Neutrophil (primary cell): ENCODE measurements around the gene CDR2.

Experiments
- H3K27ac ChIP-seq: fragments of 200-600 bp; sonication (generic); 2 replicates; pipeline ENCODE4 v1.5.1; 2016; ENCODE audit warnings: mild to moderate bottlenecking, moderate library complexity
- H3K27me3 ChIP-seq: fragments of 200-600 bp; sonication (generic); 2 replicates; pipeline ENCODE4 v1.6.0; 2016; ENCODE audit warnings: mild to moderate bottlenecking
- H3K36me3 ChIP-seq: fragments of 200-600 bp; sonication (generic); 2 replicates; pipeline ENCODE4 v1.5.1; 2017
- H3K4me1 ChIP-seq, 2 experiments: fragments of 200-600 bp in 1 of 2; sonication (generic) in 1 of 2; 1 replicate in 1 of 2; 2 replicates in 1 of 2; pipeline versions ENCODE4 v1.5.1 to v1.6.1; 2013 to 2016; ENCODE audit warnings: low read depth in 1 of 2, low read length in 1 of 2, mild to moderate bottlenecking in 1 of 2, moderate library complexity in 1 of 2; ENCODE audit not compliant: control insufficient read depth in 1 of 2, insufficient read depth in 1 of 2
- H3K4me3 ChIP-seq, 2 experiments: fragments of 200-600 bp in 1 of 2; sonication (generic) in 1 of 2; 1 replicate in 1 of 2; 2 replicates in 1 of 2; pipeline ENCODE4 v1.5.1; 2013 to 2016; ENCODE audit warnings: low read depth in 1 of 2, low read length in 1 of 2, mild to moderate bottlenecking in 1 of 2, moderate library complexity in 1 of 2
- H3K9me3 ChIP-seq: fragments of 200-600 bp; sonication (generic); 2 replicates; pipeline ENCODE4 v1.5.1; 2016
- TF ChIP-seq, protein P1 (sequence below): fragments of 200-600 bp; sonication (generic); IDR thresholded peaks from 2 replicates; pipeline ENCODE4 v1.5.1; 2016; ENCODE audit warnings: antibody characterized with exemption

CDR2 gene

DNA sequence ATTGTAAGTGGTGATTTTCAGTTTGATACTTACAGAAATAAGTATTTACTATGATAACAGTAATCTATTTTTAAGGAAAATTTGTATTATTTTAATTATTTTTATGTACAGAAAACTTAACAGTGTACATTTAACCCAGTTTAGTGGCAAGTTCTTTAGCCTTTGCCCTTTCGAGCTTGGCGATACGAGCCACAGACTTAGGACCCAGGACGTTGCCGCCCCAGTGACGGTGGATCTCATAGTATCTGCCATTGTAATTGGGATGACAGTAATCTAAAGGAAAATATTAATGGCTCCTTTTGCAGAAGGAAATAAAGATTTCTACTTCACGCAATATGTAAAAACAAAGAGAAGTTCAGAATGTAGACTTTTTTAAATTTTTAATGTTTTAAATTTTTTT, 5.2 kb upstream of the CDR2 start:
- peaks cover 15% of the 10 kb centered on the region in 2 experiments for H3K4me1 ChIP-seq

DNA sequence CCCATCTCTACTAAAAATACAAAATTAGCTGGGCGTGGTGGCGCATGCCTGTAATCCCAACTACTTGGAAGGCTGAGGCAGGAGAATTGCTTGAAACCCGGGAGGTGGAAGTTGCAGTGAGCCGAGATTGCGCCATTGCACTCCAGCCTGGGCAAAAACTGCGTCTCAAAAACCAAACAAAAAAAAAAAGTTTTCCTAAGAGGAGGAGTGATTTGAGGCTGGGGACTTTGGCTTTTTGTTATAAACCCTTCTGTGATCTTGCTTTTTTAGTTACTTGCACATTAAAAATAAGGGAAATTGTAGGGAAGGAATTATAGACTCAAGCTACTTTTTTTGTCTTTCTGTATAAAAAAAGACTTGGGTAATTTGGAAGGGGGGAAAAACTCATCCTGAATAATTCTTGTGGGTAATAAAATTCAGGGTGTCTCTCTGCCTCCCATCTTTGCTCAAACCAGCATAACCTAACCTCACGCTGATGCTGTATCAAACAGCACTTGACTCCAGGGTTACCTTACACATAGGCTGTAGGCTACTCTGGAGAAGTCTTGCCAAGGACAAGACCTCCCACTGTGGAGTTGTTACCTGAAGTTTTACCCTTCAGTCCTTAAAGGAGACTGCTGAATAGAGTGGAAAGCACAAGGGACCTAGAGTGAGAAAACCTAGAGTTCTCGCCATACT, 1.7 kb upstream of the CDR2 start:
- Histone ChIP-seq H3K27me3 (no peaks in the 10 kb centered on the region), H3K4me1 (peaks cover 45% of the 10 kb centered on the region in 2 experiments), H3K27ac (no peak overlapping the region), H3K4me3 (peak overlapping the region in 1 of 2 experiments; percentile 94), H3K9me3 (no peaks in the 10 kb centered on the region), H3K36me3 (no peaks in the 10 kb centered on the region)
- TF ChIP-seq, protein P1, sequence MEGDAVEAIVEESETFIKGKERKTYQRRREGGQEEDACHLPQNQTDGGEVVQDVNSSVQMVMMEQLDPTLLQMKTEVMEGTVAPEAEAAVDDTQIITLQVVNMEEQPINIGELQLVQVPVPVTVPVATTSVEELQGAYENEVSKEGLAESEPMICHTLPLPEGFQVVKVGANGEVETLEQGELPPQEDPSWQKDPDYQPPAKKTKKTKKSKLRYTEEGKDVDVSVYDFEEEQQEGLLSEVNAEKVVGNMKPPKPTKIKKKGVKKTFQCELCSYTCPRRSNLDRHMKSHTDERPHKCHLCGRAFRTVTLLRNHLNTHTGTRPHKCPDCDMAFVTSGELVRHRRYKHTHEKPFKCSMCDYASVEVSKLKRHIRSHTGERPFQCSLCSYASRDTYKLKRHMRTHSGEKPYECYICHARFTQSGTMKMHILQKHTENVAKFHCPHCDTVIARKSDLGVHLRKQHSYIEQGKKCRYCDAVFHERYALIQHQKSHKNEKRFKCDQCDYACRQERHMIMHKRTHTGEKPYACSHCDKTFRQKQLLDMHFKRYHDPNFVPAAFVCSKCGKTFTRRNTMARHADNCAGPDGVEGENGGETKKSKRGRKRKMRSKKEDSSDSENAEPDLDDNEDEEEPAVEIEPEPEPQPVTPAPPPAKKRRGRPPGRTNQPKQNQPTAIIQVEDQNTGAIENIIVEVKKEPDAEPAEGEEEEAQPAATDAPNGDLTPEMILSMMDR, result no peak

More for the DNA sequence above, 5.2 kb upstream of the CDR2 start:
- TF ChIP-seq, protein P1, result no peak
- H3K9me3 ChIP-seq, result no peaks in the 10 kb centered on the region
- H3K27ac ChIP-seq, result no peak overlapping the region
- H3K27me3 ChIP-seq, result no peaks in the 10 kb centered on the region
- H3K4me3 ChIP-seq, result no peak overlapping the region
- H3K36me3 ChIP-seq, result no peaks in the 10 kb centered on the region

DNA sequence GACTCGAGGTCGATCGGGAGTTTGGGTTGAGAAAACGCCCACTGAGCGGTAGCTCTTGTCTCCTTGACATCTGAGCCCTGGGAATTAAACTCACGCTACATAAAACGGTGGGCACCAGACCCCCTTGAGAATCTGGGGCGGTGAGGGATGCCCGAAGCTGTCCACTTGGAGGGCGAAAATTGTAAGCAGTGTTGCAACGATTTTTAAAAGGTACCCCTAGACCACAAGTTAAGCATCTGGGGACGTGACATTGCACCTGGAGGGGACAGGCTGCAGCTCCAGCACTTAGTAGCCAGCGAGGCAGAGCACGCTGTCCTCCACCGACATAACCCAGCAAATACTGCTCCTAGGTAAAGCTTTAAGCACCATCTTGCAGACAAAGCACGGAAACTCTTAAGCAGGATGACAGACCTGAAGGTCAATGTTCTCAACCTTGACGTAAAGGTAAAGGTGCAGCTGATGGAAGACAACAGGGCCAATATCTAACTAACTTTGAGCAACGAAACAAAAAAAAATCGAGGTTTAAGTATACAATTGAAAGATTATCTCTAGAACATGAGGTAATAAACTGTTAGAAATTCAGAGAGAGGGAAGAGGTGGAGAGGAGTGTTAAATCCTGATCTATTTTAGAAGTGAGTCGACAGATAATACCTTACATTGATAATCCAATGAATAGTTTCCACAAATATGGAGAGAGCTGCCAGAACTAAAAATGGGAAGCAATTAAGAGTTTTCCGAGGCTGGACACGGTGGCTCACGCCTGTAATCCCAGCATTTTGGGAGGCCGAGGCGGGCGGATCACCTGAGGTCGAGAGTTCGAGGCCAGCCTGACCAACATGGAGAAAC, 921 bp upstream of the CDR2 start:
- TF ChIP-seq, protein P1, result no peak
- Histone ChIP-seq H3K9me3 (no peaks in the 10 kb centered on the region), H3K36me3 (no peaks in the 10 kb centered on the region), H3K27me3 (no peaks in the 10 kb centered on the region), H3K4me1 (peaks cover 50 to 51% of the 10 kb centered on the region in 2 experiments), H3K27ac (peak overlapping the region; percentile 53), H3K4me3 (peak overlapping the region; percentile 73 to 94)

DNA sequence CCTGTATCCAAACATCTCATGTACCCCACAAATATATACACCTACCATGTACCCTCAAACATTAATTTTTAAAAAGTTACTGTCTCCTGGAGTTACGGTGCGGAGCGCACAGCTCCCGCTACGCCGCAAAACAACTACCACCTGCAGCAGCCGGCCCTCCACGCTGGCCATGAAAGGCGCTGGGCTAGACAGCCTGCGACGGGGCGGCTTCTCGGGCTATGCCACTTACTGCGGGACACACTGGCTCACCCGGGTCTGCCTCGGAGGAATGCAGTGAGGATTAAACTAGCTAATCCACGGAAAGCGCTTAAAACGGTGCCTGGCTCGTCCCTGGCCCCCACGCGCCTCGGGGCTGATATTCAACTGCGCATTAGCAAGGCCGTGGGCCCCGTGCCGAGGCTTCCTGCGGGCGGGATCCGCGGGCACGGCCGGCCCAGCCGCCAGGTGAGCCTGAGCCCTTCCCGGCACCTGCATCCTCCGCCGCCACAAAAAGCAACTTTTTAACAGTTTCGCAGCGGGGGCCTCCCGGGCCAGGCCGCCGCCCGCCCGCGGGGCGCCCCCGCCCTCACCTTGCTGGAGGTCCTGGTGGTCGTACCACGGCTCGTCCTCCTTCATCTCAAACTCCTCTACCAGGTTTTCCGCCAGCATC, 633 bp downstream of the CDR2 start:
- peaks cover 66% of the 10 kb centered on the region in 2 experiments for H3K4me1 ChIP-seq

More for the DNA sequence above, 633 bp downstream of the CDR2 start:
- TF ChIP-seq, protein P1, result no peak
- H3K27ac ChIP-seq, result peak overlapping the region; percentile 53
- peak overlapping the region; percentile 73 to 94 for H3K4me3 ChIP-seq
- H3K36me3 ChIP-seq, result no peaks in the 10 kb centered on the region
- no peaks in the 10 kb centered on the region for H3K27me3 ChIP-seq
- no peaks in the 10 kb centered on the region for H3K9me3 ChIP-seq
